ENCODE results near the gene NEK7.

Gene NEK7

DNA sequence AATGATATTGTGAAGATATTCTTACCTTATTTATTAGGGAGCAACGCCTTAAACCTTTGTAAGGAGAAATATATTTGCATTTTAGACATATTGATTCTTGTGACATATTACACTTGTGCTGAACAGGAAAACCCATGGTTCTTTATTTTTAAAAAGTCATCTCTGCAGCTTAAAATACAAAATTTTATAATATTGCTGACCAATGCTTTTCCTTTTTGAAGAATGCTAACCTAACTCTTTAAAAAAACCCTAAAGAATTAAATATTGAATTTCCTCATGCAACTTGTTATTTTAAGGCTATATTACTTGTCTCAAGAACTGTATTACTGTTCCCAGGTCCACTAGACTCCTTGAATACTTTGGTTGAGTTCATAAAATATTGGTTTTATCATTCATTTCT, 99.0 kb downstream of the NEK7 start:
- DNase-seq (ENCODE audit: low read depth in 2 of 3, low spot score in 2 of 3), result no peak

DNA sequence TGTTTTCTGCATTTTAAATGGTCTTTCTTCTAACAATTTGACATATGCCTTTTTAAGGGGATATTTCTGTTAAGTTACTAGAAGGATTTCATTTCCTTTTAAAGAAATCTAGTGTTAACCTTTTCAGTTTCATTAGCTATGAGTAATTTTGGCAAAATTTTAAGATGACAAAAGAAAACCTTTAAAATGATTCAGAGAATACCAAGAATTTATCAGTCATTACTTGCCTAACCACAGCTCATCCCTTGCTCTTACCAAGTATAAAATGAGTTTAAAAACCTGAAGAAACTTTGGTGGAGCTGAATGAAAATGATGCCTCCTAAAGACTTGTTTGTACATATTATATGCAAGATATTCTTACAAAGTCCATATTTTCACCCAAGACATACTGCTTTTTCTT, 101.7 kb downstream of the NEK7 start:
- no peak for DNase-seq (ENCODE audit: low read depth in 2 of 3, low spot score in 2 of 3)

DNA sequence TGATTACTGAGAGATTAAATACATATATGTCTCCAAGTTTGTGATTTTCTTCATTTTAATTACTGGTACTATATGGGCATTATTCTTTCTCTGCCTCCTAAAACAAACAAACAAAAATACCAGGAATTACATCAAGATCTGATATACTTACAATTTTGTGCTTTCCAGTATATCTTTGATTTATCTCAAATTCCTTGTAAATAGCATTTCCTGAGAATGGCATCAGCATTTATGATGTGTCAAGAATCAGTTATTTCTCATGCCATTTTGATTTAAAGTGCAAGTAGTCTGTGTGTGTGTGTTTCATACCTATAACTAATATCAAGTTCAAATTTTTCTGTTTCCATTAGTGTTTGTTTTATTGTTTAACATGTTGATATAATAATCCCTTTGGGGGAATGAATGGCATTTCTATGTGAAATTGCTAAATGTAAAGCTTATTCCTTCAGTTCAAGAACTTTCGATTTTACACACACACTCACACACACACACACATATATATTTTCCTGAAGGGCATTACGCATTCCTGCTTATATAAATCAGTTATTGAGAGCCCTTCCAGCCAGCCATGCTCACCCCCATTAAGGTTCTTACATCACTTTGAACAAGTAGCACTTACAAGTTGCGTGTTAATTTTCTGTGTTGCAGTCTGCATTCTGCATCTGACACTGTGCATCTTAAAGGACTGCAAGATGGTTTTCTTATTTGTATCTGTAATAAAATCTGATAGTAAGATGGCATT, 102.7 kb downstream of the NEK7 start:
- DNase-seq (ENCODE audit: low read depth in 2 of 3, low spot score in 2 of 3), result no peak

- no peak for DNase-seq (ENCODE audit: low read depth in 2 of 3, low spot score in 2 of 3)
Measured at GRCh38 chr1:198261886-198262285, 105.1 kb downstream of the NEK7 start.

DNA sequence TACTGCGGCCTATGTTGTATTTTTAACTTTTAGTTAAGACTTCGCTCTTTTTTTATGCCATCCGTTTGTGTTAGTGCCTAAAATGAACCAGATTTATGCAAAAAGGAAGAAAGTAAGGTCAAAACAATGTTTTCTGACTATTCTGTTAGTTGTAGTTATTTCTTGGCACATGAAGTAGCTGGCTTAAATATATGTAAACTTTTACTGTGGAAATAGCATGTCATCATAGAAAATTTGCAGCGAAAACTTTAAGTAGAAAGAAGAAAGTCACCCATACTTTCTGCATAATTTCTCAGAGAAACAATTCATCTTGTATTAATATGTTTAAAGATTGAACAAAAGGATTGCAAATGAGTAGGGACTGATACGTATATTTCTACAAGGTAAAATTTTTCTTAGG, 106.4 kb downstream of the NEK7 start:
- DNase-seq (ENCODE audit: low read depth in 2 of 3, low spot score in 2 of 3), result no peak

- no peak for DNase-seq (ENCODE audit: low read depth in 2 of 3, low spot score in 2 of 3)
Measured at GRCh38 chr1:198264282-198264681, 107.5 kb downstream of the NEK7 start.

DNA sequence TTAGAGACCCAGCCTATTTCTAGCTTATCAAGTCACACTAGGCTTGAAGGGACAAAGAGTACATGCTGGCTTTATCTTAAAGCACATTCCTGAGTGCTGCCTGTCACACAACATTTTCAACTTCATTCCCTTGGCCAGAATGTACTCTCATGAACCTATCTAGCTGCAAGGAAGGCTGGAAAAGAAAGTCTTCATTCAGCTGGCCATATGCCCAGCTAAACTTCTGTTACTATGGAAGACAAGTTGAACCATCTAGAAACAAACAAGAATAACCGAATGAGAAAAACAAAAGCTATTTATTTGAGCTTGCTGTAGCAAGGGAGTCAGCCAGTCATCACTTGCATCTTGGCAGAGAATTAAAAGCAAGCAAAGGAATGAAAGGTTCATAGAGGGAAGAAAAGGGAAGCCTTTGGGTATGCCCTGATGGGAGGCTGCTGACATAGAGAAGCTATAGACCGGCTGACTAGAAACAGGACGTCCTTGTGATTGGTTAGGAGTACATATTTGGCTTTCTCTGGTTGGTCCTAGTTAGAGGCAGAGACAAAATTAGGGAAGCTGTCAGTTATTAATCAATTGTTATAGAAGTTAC, 108.4 kb downstream of the NEK7 start:
- no peak for DNase-seq (ENCODE audit: low read depth in 2 of 3, low spot score in 2 of 3)

DNA sequence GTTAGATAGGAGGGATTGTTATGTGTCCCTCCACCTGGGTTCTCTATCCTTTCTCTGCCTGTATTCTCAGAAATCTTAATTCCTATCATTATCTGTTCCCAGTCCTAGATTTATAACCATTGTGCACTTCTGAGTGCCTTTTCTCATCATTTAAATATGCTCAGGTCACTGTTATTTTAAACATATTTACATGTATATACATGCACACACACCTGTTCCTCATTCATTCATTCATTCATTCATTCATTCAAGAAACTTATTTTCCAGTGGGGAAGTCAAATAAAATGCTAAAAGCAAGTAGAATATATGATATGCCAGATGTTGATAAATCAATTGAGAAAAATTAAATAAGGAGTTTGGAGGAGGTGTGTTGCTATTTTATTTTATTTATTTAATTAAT, 110.3 kb downstream of the NEK7 start:
- DNase-seq (ENCODE audit: low read depth in 2 of 3, low spot score in 2 of 3), result no peak

DNA sequence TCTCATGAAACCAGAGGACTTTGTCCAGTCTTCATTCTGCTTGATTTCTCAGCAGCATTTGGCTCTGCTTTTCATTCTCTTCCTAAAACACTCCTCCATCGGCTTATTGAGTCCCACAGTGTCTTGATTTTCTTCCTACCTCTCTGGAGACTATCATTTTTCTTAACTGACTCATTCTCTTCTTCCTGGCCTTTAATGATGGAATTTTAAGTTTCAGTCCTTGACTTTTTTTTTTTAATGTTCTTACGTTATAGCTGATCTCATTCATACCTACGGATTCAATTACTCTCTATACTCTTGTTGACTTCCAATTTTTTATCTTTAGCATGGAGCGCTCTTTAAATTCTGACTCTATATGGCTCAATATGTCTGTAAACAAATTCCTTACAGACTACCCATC, 111.1 kb downstream of the NEK7 start:
- no peak for DNase-seq (ENCODE audit: low read depth in 2 of 3, low spot score in 2 of 3)

GRCh38 chr1:198268784-198269645, 112.2 kb downstream of the NEK7 start:
- DNase-seq (ENCODE audit: low read depth in 2 of 3, low spot score in 2 of 3), result no peak

DNA sequence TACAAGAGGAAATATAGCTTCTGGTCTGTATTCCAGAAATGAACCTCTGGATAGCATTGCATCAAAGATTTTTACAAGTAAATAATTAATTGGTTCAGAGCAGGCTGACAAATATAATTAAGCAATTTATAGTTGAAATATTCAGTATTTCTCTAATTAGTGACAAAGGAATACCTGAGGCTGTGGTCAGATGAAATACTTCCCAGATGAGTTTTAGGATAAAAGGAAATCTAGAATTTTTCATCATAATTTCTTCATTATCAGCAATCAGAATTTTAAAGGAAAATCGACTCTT, 112.8 kb downstream of the NEK7 start:
- no peak for DNase-seq (ENCODE audit: low read depth in 2 of 3, low spot score in 2 of 3)

DNA sequence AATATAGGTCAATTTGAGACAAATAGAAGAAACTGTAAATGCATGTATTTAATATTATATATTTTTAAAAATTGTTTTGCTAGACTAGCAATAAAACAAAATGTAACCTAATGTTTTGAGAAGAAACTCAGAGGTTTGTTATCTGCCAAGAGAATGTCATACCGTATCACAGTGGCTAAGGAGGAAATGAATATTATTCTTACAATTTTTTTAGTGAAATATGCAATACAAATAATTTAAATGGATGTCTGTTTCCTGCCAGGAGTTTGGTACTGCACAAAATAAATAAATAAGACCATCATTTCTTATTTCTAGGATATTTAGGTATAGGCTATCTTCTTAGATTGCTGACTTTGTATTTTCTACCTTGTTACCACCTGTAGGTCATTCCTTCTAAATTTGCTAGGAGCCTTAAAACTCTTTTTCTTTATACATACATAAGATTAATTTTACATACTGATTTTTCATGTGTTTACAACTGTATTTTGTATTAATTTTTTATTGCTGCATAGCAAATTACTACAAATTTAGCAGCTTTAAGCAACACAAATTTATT, 113.6 kb downstream of the NEK7 start:
- no peak for DNase-seq (ENCODE audit: low read depth in 2 of 3, low spot score in 2 of 3)

DNA sequence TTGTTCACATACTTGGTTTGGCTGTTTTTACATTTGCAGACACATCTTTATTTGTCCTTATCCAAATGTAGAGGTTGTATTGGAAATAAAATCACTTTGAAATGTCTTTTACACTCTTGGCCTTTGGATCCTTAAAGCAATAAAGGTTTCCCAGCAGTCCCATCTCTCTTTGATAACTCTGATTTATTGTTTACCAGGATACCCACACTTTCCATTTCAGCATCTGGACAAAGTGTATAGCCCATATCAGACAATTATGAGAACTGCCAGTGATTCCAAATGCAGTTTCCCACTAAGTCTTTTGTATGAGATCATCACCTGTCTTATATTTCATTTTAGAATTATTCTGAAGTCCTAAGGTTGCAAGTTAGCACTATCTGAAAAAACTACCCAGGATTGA, 114.7 kb downstream of the NEK7 start:
- no peak for DNase-seq (ENCODE audit: low read depth in 2 of 3, low spot score in 2 of 3)

DNA sequence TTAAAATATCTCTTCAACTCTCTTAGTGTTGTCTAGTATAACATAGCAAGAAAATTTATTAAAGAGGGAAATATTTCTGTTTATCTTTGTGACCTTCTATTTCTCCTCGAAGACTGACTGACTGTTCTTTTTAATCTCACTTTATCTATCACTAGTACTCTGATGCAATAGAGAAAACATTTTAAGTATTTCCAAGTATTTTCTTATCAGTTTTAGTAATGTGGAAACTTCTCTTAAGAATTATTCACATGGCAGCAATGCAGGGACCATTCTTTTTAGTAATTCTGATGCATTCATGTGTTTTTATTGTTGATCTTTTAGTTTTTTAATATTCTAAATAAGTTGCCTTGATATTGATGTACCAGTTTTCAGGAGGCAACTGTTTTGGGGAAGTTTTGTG, 115.7 kb downstream of the NEK7 start:
- no peak for DNase-seq (ENCODE audit: low read depth in 2 of 3, low spot score in 2 of 3)

DNA sequence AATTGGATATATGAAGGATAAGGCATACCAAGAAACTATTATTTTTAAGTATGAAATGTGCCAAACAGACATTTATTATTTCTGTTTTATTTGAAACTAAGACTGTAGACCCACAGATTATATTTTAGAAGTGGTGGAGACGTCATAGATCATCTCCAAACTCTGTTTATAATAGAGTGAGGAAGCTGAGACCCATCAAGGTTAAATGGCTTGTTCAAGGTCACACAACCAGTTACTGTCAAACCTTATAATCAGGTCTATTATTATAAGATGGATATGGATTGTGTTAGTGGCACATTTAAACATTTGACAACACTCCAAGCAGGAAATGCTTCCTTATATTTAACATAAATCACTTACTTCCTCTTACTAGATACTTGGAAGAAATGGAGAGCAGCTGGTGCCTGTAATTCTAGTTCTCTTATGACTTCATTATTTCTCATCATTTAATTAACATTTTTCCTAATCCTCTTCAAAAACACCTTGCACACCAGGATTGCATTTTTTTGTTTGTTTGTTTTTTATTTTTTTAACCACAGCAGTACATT, 117.0 kb downstream of the NEK7 start:
- no peak for DNase-seq (ENCODE audit: low read depth in 2 of 3, low spot score in 2 of 3)

GRCh38 chr1:198275597-198275996, 118.8 kb downstream of the NEK7 start:
- DNase-seq (ENCODE audit: low read depth in 2 of 3, low spot score in 2 of 3), result no peak

DNA sequence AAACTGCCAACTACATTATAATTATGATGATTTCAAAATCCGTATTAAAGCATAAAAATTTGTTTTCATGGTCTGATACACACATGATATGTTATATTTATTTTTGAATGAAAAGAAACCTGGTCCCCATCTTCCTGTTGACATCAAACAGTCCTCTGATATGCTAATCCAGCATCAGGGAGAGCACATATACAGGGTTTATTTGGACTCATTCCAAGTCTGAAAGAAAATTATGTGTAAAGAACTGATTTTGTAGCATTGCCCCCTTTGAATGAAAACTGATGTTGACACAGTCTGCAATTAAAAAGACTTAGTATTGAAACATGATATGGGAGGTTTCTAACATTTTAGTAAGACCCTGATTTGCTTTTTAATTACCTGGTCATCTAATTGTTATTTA, 119.4 kb downstream of the NEK7 start:
- DNase-seq (ENCODE audit: low read depth in 2 of 3, low spot score in 2 of 3), result no peak

GRCh38 chr1:198278943-198279342, 122.1 kb downstream of the NEK7 start:
- DNase-seq (ENCODE audit: low read depth in 2 of 3, low spot score in 2 of 3), result no peak

DNA sequence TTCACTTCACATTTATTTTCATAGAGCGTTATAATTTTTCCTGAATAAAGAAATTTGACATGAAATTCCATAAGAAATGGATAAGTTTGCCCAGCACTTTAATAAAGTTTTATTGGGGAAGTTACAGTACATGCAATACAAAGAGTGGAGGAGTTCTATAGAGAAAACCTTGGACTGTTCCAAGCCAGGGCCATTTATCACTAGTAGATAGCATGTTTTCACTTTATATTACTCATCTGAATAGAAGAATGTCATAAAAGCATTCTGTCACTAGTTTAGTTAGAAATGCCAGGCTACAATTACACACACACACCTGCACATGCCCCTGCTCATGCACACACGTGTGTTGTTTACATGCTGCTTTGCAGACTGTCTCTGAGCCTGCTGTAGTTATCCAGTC, 123.3 kb downstream of the NEK7 start:
- DNase-seq (ENCODE audit: low read depth in 2 of 3, low spot score in 2 of 3), result no peak

- DNase-seq (ENCODE audit: low read depth in 2 of 3, low spot score in 2 of 3), result no peak
Measured at GRCh38 chr1:198281911-198282310, 125.1 kb downstream of the NEK7 start.

- no peak for DNase-seq (ENCODE audit: low read depth in 2 of 3, low spot score in 2 of 3)
Measured at GRCh38 chr1:198283222-198283621, 126.4 kb downstream of the NEK7 start.

DNA sequence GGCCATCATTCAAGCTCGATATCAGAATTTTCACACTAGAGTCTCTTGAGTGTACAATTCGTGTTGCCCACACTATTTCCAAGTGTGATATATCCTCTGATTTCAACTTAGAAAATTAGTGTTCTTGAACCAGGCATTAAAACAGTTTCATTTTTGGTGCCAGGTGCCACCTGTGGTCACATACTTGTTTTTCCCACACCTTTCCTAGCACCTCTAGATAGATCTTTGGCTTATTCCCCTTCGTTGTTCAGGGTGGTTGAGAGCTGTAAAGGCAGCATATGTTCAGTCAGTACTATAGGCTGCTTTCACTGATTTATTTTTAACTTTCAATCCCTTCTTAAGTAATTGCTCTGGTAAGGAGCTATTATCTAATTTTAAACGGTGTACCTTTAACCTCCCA, 131.1 kb downstream of the NEK7 start:
- DNase-seq (ENCODE audit: low read depth in 2 of 3, low spot score in 2 of 3), result no peak
